ENCODE measurements around the gene INSIG1. TPM values are rescaled to one million over a fixed set of nuclear protein-coding genes. Genes with fewer than 3 reads are reported as not detected.

Gene INSIG1
- total RNA-seq, 1 donor from 2014 or later = 88.8 TPM

DNA sequence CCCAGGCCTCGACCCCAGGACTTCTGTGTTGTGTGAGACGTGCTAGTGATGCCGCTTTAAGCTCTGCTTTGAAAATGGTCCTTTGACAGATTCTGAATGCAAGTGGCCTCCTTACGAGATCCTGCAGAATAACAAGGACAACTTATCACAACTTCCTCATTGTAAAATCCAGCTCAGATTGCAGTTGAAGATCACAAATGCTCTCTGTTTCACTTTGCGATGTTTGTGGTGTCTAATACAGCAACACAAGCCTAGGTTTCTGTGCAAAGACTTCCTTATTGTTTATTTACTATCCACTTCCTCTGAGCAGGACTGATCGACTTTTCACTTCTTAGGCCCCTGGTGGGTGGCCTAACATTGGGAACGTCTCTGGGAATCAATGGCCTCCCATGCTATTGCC, 31.7 kb upstream of the INSIG1 start:
- intact Hi-C loops (cut with micrococcal nuclease) = no loop called here

DNA sequence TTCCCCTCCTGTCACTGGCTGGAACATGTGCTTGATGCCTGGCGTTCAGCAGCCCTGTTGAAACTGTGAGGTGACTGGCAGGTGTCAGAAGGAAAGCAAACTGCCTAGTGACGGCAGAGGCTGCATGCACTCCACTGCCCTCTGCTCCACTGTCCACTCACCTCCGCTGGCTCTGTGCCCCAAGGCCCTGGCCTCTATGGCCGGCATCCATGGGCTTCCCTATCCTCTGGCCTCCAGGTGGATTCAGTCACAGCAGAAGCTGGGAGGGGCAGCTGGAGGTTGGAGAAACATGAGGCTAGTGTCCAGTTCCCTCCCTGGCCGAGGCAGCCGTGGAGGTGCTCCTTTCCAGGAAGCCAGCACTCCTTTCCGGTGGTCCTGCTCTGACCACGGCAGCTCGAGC, 31.2 kb upstream of the INSIG1 start:
- intact Hi-C loops (cut with micrococcal nuclease) = no loop called here

DNA sequence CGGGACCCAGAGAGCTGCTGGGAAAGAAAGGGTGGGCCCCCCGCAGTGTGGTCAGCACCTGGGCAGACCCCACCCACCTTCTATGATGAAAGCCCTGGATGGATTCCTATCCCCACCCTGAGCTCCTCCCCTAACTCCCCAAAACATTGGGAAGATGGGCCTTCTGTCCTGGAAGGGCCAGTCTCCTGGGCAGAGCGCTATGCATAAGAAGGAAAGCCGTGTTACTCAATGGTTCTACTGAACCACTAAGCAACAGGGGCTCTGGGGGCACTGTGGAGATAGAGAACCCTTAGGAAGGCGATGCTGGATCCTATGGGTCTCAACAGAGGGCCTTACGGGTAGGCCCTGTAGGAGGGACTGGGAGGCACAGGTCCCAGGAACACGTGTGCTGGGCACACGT, 30.7 kb upstream of the INSIG1 start:
- intact Hi-C loops (cut with micrococcal nuclease) = no loop called here

DNA sequence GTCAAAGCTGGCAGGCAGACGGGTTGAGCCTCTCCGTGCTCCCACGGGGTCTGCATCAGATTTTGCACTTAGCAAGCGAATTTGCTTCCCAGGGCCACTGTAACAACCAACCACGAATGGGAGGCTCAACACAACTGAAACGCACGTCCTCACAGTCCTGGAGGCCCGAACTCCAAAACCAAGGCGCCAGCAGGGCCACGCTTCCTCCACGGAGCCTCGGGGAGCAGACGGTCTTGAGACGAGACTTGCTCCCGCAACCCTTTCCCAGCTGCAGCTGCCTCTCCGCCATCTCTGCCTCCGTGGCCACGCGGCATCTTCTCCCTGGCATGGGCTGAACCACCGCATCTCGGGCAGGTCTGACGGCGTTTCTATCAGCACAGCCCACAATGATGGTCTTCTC, 30.2 kb upstream of the INSIG1 start:
- intact Hi-C loops (cut with micrococcal nuclease) = no loop called here

DNA sequence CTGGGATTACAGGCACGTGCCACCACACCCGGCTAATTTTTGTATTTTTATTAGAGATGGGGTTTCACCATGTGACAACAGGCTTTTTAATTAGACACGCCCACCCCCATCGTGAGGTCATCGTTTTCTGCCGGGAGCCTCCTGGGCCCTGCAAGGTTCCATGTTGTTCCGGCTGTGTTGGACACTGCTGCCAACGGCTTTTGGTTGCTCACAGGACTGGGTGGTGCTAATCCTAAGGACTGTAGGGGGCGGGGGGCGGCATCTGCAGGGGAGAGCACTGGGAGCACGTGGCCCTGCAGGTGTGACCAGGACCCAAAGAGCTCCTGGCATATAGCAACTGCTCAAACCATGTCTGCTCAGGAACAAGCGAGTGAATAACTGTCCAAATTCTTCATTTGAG, 29.5 kb upstream of the INSIG1 start:
- intact Hi-C loops (cut with micrococcal nuclease) = no loop called here

DNA sequence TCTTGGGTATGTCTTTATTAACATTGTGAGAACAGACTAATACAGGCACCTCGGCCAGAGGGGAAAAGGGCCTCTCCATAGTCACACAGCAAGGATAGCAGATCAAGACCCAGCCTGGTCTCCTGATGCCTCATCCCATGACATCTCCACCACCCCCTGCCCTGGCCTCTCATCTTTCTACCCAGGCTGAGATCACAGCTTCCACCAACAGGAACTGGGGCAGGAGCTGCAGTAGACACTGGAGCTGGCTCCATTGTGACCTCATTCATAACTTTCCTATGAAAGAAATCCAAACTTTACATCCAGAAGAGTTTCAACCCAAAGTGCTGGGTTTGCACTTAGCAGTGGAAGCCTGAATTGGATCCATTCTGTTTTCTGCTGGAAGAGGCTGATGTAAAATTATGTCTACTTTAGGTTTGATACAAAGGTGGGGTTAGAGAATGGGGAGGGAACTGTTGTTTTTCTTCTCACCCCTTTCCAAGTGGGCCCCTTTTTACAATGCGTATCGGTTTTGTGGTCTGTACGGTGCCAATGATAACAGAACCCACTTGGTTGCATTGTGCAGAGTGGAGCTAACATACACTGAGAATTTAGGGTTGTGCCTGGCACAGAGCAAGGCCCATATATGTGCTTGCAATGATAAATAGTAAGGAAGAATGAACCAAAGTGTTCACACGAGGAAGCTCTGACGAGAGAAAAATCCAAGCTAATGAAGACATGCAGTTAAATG, 28.6 kb upstream of the INSIG1 start:
- intact Hi-C loops (cut with micrococcal nuclease) = no loop called here

DNA sequence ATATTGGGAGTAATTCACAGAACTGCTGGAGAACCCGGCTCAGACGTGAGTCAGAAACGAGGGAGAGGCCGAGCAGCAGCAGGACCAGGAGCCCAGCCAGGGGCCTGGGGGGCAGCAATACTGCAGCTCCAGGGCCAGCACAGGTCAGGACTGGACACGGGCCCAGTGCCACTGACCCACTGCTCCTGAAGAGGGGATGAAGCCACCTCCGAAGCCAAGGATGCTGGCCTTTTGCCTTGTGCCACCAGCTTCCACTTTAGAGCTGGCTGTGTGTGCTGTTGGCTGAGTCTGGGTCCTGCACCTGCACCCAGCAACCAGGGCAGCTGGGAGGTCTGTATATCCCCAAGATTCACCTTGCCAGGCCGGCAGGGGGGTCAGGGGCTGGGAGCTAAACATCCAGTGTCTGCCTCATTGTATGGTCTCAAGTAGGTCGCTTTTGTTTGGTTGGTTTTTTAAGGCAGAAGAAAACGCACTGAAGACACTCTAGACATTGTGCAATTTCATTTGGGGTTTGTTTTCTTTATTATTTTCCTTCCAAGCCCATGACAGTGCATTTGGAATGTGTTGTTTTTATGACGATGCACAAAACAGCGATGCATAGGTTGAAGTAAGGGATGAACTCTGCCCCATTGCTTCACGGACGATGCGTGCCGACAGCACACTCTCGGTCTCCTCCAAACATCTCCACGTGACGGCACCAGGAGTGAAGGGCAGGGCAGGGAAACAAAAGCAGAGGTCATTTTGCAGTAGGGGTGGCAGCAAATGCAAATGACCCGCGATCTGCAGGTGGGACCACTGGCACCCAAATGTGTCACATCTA, 27.7 kb upstream of the INSIG1 start:
- intact Hi-C loops (cut with micrococcal nuclease) = no loop called here

DNA sequence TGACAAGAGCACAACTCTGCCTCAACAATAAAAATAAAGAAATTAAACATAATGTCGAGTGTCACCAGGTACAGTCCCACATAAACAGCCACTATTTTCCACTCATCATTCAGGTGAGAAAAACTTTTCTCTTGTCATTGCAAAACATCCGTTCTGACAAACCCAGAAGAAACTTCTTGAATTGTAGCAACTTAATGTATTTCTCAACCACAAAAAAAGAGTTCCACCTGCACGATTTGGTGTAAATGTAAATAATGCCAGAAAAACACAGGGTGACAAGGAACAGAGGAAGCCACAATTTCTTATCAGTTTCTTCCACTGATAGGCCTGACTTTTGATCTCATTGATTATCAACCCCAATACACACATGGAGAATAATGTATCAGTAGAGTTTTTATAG, 26.8 kb upstream of the INSIG1 start:
- intact Hi-C loops (cut with micrococcal nuclease) = no loop called here

DNA sequence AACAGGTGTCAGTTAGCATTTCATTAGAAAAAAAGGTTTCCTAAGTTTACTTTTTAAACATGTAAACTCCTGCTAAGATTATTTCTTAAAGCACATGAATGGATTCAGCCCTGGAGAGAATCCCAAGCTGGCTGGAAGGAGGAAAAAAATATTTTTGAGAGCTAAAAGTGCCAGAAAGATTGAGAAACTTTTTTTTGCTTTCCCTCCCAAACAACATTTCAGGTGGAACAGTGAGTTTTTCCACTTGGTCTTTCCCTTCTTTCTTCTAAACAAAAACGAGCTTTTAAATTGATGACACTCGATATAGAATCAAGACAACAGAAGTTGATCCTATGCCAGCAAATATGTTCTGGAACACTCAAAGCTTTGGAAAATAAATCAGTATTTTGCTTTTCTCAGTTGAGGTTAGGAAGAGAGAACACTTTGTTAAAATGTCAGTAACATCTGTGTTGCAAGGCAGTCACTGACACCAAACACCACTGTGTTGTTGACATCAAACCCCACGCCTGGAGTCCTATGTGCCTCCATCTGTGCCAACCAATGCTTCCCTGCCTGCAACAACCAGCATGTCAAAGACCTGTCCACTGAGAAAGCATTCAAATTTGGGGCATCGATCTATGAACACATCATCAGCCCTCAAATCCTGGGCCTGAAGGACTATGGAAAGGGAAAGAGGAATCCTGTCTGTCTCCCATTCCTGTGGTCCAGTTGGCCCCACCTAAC, 22.9 kb upstream of the INSIG1 start:
- intact Hi-C loops (cut with micrococcal nuclease) = no loop called here

DNA sequence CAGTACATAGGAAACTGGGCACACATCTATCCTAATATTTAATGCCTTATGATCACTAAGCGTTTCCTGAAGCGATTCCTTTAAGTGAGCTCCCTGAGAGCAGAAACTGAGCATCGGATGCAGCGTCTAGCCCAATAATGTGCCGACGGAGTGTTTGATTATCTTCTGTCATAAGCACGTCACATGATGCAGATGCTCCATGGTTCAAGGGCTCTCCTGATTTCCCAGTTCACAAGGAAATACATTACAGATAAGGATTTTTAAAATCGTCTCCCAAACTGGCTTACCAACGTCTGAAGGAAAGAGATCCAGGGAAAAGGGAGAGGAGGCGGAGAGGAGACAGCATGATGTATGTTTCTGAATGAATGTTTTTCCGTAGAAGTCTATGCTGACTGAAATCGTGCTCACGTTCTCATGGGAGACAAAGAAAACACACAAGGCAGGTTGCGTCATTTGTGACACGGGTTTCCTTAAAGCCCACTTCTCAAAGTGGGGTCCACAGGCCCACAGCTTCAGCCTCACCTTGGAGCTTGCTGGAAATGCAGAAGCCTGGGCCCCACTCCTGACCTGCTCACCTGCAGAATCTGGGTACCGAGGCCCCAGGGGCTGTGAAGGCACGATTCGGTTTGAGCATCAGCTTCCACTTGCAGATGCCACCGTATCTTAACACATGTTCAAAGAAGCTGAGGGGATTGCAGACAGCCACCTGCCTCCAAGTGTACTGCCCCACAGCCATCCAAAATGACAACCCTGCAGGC, 21.5 kb upstream of the INSIG1 start:
- intact Hi-C loops (cut with micrococcal nuclease) = no loop called here

DNA sequence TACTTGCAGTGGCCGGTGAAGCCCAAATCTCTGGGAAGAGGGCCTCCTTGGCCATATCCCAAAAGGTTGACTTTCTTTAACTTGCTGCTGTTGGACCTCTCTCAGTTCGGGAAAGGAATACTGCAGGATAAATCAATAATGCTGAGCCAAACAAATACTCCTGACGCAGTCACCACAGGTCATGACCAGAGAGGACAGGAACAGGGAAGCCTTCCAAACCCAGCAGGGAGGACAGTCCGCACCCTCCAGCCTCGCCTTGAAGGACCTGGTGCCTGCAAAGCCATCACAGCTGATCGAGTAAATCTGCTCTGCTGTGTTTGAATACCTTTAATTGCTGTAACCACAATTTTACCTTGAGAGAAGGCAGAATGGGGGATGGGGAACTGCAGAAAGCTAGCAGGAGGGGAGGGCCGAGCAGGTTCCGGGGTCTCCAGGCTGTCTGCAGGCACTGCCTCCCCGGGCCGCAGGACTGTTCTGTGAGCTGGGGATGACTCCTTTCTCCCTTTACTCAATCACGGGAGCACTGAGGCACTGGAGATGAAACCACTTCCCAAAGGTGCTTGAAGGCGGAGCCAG, 20.8 kb upstream of the INSIG1 start:
- intact Hi-C loops (cut with micrococcal nuclease) = no loop called here

DNA sequence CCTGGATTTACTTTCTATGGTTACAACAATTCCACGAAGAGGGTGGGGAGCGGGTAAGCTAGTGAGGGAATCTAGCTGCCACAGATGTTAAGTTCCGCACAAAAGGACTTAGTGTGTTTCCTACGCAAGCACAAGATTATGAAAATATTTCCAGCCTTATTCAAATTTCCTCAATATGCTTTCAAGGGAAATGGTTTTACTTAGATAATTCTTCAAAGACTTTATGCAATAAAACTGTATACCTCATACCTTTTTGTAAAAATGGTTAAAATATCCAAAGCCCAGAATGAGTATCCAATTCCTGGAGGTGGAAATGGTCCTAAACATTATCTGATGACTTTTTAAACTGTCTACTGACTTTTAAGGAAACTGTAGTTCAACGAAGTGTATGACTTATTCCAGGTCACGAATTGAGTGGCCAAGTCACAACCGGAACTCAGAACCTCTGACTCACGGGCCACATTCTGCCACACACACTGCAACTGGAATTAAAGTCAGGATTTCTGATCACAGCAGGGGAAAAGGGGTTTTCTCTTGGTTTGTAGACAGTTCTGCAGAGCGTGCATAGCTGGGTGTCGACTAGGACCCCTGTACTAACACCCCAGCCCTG, 20.2 kb upstream of the INSIG1 start:
- intact Hi-C loops (cut with micrococcal nuclease) = no loop called here

DNA sequence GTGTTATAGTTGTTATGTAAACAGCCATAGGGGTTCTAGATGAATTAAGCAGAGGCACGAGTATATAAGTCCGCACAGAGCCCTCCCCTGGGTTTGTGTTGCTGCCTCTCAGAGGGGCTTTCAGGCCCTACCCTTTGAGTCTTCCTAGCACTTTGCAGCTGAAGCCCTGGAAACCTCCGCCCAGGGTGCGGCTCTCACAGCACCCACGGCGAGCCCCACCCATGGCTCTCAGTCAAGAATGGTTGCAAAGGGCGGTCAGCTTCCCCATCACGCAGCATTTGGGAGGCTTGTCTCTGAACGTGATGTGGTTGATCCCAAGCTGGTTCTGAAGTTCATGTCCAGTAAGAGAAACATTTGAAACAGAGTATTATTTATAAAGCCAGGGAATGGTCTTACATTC, 18.8 kb upstream of the INSIG1 start:
- intact Hi-C loops (cut with micrococcal nuclease) = no loop called here

DNA sequence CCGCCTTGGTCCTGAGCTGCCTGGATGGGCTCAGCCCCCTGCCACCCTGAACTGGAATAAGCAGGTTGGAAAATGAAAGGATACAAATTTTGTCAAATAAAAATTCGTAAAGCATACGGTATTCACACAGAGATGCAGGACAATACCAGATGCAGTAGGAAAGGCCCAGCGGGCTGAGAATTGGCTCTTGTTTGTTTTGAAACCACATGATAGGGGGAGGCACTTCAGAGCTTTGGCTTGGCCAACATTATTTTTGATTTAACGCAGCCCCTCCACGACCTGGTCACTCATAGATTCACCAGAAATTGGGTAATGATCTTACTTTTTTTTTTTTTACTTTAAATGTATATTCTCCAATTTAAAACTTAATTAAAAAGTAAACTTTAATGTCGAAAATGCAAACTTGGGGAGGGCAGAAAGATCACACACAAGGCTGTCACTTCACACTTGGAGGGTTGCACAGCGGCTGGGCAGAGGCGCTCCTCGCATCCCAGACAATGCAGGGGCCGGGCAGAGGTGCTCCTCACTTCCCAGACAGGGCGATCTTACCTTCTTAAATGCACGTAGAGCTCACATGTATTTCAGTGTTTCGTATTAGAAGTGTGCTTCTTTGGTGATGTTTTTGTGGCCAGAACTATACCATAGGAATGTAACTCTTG, 17.8 kb upstream of the INSIG1 start:
- intact Hi-C loops (cut with micrococcal nuclease) = loop anchor here (5.0 kb wide), 1 partner anchor 73 kb away; no protein-coding TSS in a partner anchor

DNA sequence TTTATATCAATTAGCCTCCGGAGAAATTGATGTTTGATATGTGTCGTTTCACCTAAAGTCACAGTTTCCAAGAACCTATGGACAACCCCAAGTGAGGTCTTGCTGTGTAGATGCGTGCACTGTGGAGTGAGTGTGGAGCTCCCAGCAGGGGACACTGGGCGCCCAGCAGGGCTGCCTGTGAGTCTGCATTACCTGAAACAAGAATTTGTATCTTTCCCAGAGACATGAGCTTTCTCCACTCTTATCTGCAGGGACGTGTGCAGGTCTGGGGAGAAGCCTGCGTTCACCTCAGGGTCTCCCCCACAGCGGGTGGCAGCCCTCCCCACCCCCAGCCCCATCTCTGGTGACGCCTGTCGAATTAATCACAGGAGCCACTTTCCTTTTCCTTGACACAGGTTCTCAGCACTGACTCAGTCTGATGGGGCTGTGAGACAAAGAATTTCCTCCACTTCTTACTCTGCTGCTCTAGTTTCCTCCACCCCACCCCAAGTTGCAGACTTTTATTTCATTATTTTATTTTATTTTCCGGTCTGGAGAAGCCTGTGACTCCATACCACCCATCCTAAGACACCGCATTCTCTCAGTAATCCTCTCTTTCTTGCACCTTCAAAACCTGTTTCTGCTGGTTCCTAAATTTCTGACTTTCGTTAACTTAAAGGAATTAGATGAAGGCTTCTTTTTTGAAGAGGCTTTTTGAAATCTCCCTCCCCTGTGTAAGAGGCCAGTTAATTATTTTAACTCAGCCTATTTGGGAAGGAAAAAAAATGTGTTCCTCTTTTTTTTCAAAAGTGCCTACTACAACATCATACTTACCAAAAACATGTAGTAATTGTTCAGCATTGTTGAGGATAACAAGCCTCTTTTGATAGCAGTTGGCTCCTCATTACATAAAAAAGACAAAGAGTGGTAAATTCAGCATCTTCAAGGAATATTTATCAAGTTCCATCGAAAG, 17.0 kb upstream of the INSIG1 start:
- intact Hi-C loops (cut with micrococcal nuclease) = loop anchor here (5.0 kb wide), 1 partner anchor 73 kb away; no protein-coding TSS in a partner anchor

DNA sequence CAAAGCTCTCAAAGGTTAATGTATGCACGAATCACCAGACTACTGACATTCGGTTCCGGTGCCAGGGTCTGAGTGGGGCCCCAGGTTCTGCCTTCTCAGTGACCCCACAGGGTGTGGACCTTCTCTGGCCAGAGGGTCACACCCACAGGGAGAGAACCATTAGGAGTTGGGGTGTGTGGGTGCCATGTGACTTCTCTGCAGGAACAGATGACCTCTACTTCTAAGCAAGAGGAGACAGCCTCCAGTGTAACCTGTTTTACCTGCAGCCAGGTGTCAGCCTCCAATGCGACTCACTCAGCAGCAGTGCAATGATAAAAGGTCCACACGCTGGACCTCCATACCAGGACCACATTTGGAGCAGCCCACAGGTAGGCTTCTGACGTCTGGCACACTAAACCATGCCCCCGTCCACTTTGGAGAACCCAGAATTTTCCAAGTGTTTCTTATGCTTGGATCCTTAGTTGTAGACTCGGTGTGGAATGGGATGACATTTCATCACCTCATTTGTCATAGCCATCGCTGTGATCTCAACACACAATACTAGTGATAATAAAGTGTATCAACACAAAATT, 16.2 kb upstream of the INSIG1 start:
- intact Hi-C loops (cut with micrococcal nuclease) = loop anchor here (5.0 kb wide), 1 partner anchor 74 kb away; no protein-coding TSS in a partner anchor

DNA sequence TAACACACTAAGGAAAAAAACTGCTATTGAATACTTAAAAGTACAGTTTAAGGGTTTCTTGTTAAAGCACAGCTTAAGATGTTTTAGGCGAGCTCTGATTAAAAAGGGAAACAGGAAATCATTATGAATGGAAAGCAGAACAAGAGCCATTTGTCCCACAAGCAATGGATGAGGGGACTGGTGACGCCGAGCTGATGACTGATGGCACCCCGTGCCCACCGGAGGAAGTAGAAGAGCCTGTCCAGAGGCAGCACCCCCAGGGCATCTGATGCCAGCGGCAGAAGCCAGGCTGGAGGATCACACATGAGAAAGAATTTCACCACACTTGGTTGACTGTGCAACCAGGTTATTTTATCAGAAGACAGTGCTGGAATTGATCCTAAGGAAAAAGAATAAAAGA, 15.0 kb upstream of the INSIG1 start:
- intact Hi-C loops (cut with micrococcal nuclease) = loop anchor here (5.0 kb wide), 1 partner anchor 75 kb away; no protein-coding TSS in a partner anchor

DNA sequence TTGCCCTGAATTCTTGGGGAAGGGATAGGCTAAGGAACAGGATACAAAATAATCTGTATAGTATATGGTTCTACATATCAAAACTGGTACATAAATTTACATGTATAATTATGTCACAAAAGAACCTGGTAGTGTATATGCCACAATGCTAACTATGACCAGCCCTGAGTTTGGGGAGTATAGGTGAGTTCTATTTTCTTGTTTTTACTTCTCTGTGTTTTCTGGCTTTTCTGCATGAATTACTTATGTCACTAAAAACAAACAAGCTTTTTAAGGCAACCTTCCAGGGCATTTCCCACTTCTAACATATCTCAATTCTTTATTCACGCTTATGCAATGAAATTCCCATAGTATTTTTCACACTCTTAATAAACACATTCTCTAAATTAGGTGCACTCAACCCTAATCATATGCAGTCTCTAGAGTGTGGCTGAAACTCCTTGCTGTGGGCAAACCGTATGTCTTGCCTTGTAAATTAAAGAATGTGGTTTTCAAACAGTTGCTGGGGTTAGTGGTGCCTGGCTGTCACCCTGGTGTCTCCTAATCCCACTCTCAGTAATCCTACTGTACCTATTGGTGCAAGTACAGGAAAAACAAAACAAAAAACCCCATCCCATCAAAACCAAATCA, 14.0 kb upstream of the INSIG1 start:
- intact Hi-C loops (cut with micrococcal nuclease) = loop anchor here (5.0 kb wide), 1 partner anchor 76 kb away; no protein-coding TSS in a partner anchor
